ACHN (cell line): Measurements from ENCODE around the gene RUVBL2.

Experiments
- DNase-seq: peaks from one replicate; pipeline ENCODE4 v3.0.0-alpha.2; 2015
- in situ Hi-C: cut with HindIII; loops from 2 replicates; pipeline ENCODE4 v1.10.0; 2017; ENCODE audit warnings: low sequenced_read_pairs, low pct_ligation_motif_present, low pct_unique_long_range_greater_than_20kb

The RUVBL2 gene

DNA sequence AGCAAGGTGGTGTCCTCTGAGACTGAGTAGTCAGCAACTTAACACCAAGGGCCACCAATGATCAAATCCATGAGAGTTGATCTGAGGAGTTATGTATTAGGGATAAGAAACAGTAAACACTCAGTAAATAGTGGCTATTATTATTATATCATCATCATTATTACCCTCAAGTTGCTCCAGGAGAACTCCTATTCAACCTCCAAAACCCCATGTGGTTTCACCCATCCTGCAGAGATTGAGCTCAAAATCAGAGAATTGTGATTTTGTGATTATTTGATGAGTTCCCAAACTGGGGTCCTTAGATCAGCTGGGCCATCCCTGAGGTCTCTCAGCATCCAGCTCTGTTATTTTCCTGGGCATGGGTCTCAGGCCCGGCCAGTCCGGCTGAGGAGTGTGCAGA, 67.3 kb downstream of the RUVBL2 start:
- in situ Hi-C loops = no loop called here
- DNase-seq = no peak

GRCh38 chr19:49061445-49061844, 67.8 kb downstream of the RUVBL2 start:
- DNase-seq = no peak
- in situ Hi-C loops = no loop called here

- no peak for DNase-seq
- in situ Hi-C loops = no loop called here
Observed at GRCh38 chr19:49064029-49064629, 70.4 kb downstream of the RUVBL2 start.

DNA sequence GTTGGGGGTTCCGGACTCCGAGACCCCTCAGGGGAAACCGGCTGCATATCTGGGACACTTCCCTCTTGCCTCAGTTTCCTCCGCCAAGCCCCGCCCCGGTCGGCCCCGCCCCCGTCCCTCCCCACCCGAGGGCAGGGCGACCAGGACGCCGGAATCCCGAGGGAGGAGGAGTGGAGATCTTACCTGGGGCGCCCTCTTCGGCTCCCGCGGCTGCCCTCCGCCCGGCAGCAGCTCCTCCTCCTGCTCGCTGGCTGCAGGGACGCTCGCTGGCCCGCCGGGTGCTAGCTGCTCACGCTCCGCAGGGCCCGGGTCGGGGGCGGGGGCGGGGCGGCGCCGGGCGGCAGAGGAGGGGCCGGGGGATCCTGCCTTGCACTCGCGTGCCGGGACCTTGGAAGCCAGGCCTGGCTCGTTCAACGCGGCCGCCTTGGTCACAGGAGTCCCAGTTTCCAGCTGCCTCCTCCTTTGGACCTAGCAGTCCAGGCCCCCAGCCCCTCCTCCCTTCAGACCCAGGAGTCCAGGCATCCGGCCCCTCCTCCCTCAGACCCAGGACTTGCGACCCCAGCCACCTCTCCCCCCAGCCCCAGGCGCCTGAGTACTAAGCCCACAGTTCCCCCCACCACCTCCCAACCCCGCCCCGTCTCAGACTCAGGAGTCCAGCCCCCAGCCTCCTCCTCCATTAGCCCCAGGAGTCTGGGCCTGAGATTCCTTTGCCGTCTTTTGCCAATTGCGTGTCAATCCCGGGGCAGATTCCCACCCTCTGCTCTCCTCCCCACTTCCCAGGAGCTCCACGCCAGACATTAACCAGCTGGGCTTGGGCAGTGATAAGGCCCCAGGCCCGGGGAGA, 71.3 kb downstream of the RUVBL2 start, which contains the start of gene NTF4:
Gene NTF4 (minus strand): TSS at position 51 of the 844 bp plus-strand sequence. CDS start 2,821 bp downstream, outside the sequence.
- in situ Hi-C loops = no loop called here
- DNase-seq = peak; percentile 35
